PC-9 (cell line): Measurements from ENCODE around the gene PAQR3. TPM values are rescaled to one million over a fixed set of nuclear protein-coding genes. Genes with fewer than 3 reads are reported as not detected.

Experiments
- BruUV-seq: library from RNA; stranded (reverse); fragments of 400-500 nt; replicated peaks from 2 replicates; lab custom pipeline; 2021; lab: Mats Ljungman, UMichigan
- CTCF ChIA-PET: fragments of 300-600 bp; sonication (Branson Sonifier 250); formaldehyde crosslinking; loops from one replicate; lab custom pipeline; 2022; ENCODE audit warnings: antibody characterized with exemption; lab: Charles Lee
- POLR2A ChIA-PET: fragments of 300-600 bp; sonication (Branson Sonifier 250); formaldehyde crosslinking; loops from one replicate; lab custom pipeline; 2022; ENCODE audit warnings: antibody characterized with exemption; ENCODE audit not compliant: unreplicated experiment; lab: Charles Lee
- DNase-seq, 2 experiments: peaks; one replicate each; pipeline versions ENCODE4 v3.0.0 to v3.0.0-alpha.2; 2015 to 2022; ENCODE audit warnings: mixed read lengths in 1 of 2
- H2AFZ ChIP-seq: fragments of 200-600 bp; sonication (generic); 2 replicates; pipeline ENCODE4 v1.8.1; 2017; ENCODE audit warnings: antibody characterized with exemption
- H3F3A ChIP-seq: fragments of 200-600 bp; sonication (generic); 2 replicates; pipeline ENCODE4 v1.8.1; 2017; ENCODE audit warnings: antibody characterized with exemption, mild to moderate bottlenecking, low read depth; ENCODE audit not compliant: insufficient read depth
- H3K27ac ChIP-seq: fragments of 200-600 bp; sonication (generic); 2 replicates; pipeline ENCODE4 v1.6.1; 2016; ENCODE audit warnings: mixed run types
- H3K27me3 ChIP-seq: fragments of 200-600 bp; sonication (generic); 2 replicates; pipeline ENCODE4 v1.6.1; 2016; ENCODE audit warnings: low read depth, mixed run types; ENCODE audit not compliant: insufficient read depth
- H3K36me3 ChIP-seq: fragments of 200-600 bp; sonication (generic); 2 replicates; pipeline ENCODE4 v1.6.1; 2016; ENCODE audit warnings: low read depth, mixed run types
- H3K4me1 ChIP-seq: fragments of 200-600 bp; sonication (generic); replicated peaks from 2 replicates; pipeline ENCODE4 v1.6.1; 2016; ENCODE audit warnings: mixed run types; ENCODE audit not compliant: insufficient read depth
- H3K4me2 ChIP-seq: fragments of 200-600 bp; sonication (generic); 2 replicates; pipeline ENCODE4 v1.6.1; 2017; ENCODE audit warnings: mixed run types
- H3K4me3 ChIP-seq: fragments of 200-600 bp; sonication (generic); 2 replicates; pipeline ENCODE4 v1.6.1; 2016; ENCODE audit warnings: mixed run types
- H3K79me2 ChIP-seq: fragments of 200-600 bp; sonication (generic); 2 replicates; pipeline ENCODE4 v1.6.1; 2017; ENCODE audit warnings: low read depth, mixed run types
- H3K9me2 ChIP-seq: fragments of 200-600 bp; sonication (generic); 2 replicates; pipeline ENCODE4 v1.8.1; 2017; ENCODE audit warnings: mild to moderate bottlenecking; ENCODE audit not compliant: insufficient read depth
- H3K9me3 ChIP-seq: fragments of 200-600 bp; sonication (generic); 2 replicates; pipeline ENCODE4 v1.8.1; 2016; ENCODE audit warnings: low read depth; ENCODE audit not compliant: insufficient read depth
- H4K20me1 ChIP-seq: fragments of 200-600 bp; sonication (generic); 2 replicates; pipeline ENCODE4 v1.8.1; 2017; ENCODE audit not compliant: insufficient read depth
- EZH2 ChIP-seq: fragments of 200-600 bp; sonication (generic); IDR thresholded peaks from 2 replicates; pipeline ENCODE4 v1.8.0; 2017; ENCODE audit warnings: antibody characterized with exemption, low read depth
- intact Hi-C: fragments of 100-400 bp; cut with micrococcal nuclease; formaldehyde crosslinking; loops from one replicate; pipeline ENCODE4 v1.10.0; 2022; ENCODE audit not compliant: unreplicated experiment
- total RNA-seq: library from RNA; stranded (reverse); gene quantifications from 2 replicates; pipeline ENCODE4 v1.2.3, GENCODE V29; 2021
- TF ChIP-seq, protein P1 (sequence below): fragments of 200-600 bp; sonication (generic); conservative IDR thresholded peaks from 2 replicates; pipeline ENCODE4 v1.6.1; 2017; ENCODE audit warnings: mixed run types, antibody characterized with exemption, mild to moderate bottlenecking, moderate library complexity

PAQR3 gene
- total RNA-seq, 1 experiment from 2014 or later: 11.0 TPM

DNA sequence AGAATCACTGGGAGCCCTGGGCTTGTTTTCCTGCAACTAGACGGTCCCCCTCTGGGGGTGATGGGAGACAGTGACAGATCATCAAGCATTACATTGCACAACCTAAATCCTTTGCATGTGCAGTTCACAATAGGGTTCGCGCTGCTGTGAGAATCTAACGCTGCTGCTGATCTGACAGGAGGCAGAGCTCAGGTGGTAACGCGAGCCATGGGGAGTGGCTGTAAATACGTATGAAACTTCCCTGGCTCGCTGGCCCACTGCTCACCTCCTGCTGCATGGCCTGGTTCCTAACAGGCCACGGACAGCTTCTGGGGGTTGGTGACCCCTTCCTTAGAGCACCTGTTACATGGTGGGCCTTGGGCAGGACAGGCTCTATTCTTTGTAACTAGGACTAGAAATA, 10.4 kb downstream of the PAQR3 start:
- ChIA-PET CTCF (no interaction called here), POLR2A (no interaction called here)
- Histone ChIP-seq H3K27ac (no peak overlapping the region), H3K9me3 (no peaks in the 10 kb centered on the region), H3K4me3 (no peak overlapping the region), H3K4me2 (no peak overlapping the region), H3K4me1 (no peaks in the 10 kb centered on the region), H3K27me3 (no peaks in the 10 kb centered on the region), H3K79me2 (no peaks in the 10 kb centered on the region), H3K9me2 (no peaks in the 10 kb centered on the region), H3K36me3 (no peaks in the 10 kb centered on the region), H2AFZ (no peak overlapping the region), H3F3A (no peaks in the 10 kb centered on the region), H4K20me1 (no peaks in the 10 kb centered on the region)
- intact Hi-C loops: no loop called here
- no TSS peak for BruUV-seq
- TF ChIP-seq, protein P1, sequence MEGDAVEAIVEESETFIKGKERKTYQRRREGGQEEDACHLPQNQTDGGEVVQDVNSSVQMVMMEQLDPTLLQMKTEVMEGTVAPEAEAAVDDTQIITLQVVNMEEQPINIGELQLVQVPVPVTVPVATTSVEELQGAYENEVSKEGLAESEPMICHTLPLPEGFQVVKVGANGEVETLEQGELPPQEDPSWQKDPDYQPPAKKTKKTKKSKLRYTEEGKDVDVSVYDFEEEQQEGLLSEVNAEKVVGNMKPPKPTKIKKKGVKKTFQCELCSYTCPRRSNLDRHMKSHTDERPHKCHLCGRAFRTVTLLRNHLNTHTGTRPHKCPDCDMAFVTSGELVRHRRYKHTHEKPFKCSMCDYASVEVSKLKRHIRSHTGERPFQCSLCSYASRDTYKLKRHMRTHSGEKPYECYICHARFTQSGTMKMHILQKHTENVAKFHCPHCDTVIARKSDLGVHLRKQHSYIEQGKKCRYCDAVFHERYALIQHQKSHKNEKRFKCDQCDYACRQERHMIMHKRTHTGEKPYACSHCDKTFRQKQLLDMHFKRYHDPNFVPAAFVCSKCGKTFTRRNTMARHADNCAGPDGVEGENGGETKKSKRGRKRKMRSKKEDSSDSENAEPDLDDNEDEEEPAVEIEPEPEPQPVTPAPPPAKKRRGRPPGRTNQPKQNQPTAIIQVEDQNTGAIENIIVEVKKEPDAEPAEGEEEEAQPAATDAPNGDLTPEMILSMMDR: no peak
- no peak for TF ChIP-seq EZH2
- no peak for DNase-seq

DNA sequence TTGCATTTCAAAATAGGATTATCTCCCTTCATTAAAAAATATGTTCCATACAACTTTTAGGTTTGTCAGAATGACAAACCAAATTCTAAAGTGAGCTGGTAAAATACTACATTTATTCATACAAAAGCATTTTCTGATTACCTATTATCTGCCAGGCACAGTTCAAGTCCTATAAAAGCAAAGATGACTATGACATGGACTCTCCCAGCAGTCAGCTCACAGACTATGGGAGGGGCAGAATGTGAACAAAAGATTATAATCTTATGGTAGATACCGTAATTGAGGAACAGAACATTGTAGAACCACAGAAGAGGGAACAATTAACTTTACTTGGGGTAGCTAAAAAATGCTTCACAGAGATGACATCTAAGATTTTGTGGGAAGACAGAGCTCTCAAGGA, 12.4 kb downstream of the PAQR3 start:
- no peak overlapping the region for H2AFZ ChIP-seq
- no peak overlapping the region for H3K4me2 ChIP-seq
- H3K27ac ChIP-seq: no peak overlapping the region
- H3K79me2 ChIP-seq: no peaks in the 10 kb centered on the region
- no peak overlapping the region for H3K4me3 ChIP-seq
- no peaks in the 10 kb centered on the region for H4K20me1 ChIP-seq
- intact Hi-C loops: no loop called here
- ChIA-PET CTCF (no interaction called here), POLR2A (no interaction called here)
- no peaks in the 10 kb centered on the region for H3F3A ChIP-seq
- no peak for DNase-seq
- no peaks in the 10 kb centered on the region for H3K27me3 ChIP-seq
- no peaks in the 10 kb centered on the region for H3K9me2 ChIP-seq
- H3K4me1 ChIP-seq: no peaks in the 10 kb centered on the region
- no peaks in the 10 kb centered on the region for H3K9me3 ChIP-seq
- no TSS peak for BruUV-seq
- TF ChIP-seq, protein P1: no peak
- no peak for TF ChIP-seq EZH2
- H3K36me3 ChIP-seq: no peaks in the 10 kb centered on the region

DNA sequence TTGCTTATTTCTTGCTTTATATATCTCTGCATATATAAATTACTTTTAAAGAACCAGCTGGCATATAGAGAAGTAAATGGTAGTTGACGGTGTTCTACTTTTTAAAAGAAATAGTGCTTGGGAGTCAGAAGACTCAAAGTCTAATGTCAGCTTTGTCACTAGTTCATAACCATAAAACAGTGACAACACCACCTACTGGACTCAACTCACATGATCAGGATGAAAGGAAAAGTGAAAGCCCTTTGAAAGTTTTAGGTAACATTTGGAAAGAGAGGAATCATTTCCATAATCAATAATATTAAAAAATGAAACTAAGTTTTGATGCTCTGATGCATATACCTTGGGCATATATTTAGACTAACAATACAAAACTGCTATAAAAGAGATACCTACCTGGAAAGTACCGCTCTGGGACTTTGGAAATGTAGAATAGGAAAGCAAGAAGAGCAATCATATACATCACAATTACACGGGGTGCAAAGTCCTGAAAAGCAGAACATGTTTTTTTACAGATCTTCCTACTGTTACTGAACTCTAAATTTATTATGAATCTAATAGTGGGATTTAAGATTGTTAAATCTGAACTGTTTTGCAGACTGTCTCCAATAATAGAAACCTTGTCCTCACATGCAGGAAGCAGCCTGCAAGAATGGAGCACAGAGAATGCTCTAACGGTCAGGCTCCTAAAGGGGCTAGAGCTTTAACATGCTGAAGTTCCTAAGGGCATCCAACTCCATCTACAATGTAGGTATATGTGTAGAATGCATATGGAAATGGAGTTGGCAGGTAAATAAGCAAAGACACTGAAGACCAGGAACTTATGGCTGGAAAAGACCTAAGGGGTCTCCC, 15.6 kb downstream of the PAQR3 start:
- no peak overlapping the region for H3K4me2 ChIP-seq
- BruUV-seq: no TSS peak
- H3K27me3 ChIP-seq: no peaks in the 10 kb centered on the region
- H3K36me3 ChIP-seq: no peaks in the 10 kb centered on the region
- CTCF ChIA-PET: no interaction called here
- H2AFZ ChIP-seq: no peak overlapping the region
- no peak overlapping the region for H3K4me3 ChIP-seq
- intact Hi-C loops: no loop called here
- no peaks in the 10 kb centered on the region for H3K9me2 ChIP-seq
- no peaks in the 10 kb centered on the region for H4K20me1 ChIP-seq
- H3K4me1 ChIP-seq: no peaks in the 10 kb centered on the region
- H3F3A ChIP-seq: no peaks in the 10 kb centered on the region
- TF ChIP-seq, protein P1: no peak
- no peak for TF ChIP-seq EZH2
- no peak for DNase-seq
- POLR2A ChIA-PET: interaction anchor here (0.7 kb wide), 1 partner anchor 354 kb away, joined by 4 read pairs; no protein-coding TSS in a partner anchor
- H3K27ac ChIP-seq: no peak overlapping the region
- no peaks in the 10 kb centered on the region for H3K79me2 ChIP-seq
- no peaks in the 10 kb centered on the region for H3K9me3 ChIP-seq
